Measurements from ENCODE around the gene PRKG2. TPM values are rescaled to one million over a fixed set of nuclear protein-coding genes. Genes with fewer than 3 reads are reported as not detected.

PRKG2 gene
- total and polyA plus RNA-seq, 2 of the 13 experiments (the other 11 are each of a cell fraction or from before 2014, with no cell fraction given), result 0.04 TPM

- FAIRE-seq, result no peak
- no TSS peak for BruUV-seq (replicated peaks)
- no peak for ATAC-seq
- intact Hi-C loops (cut with micrococcal nuclease; ENCODE audit: unreplicated experiment), result no loop called here
- Histone ChIP-seq H3K79me2 (ENCODE audit: insufficient read depth, low read length) (no peaks in the 10 kb centered on the region), H3K4me3 (replicated peaks in 1 of 3; ENCODE audit: insufficient read depth in 1 of 3, low read depth in 2 of 3, low read length in 3 of 3) (no peak overlapping the region), H2AFZ (ENCODE audit: low read length) (no peak overlapping the region), H3K9me3 (ENCODE audit: low read length) (no peaks in the 10 kb centered on the region), H4K20me1 (ENCODE audit: insufficient read depth, low read length) (no peaks in the 10 kb centered on the region), H3K4me2 (ENCODE audit: low read depth, low read length) (no peak overlapping the region), H3K36me3 (replicated peaks in 1 of 2; ENCODE audit: control insufficient read depth in 1 of 2, insufficient read depth in 2 of 2, low read length in 2 of 2) (no peaks in the 10 kb centered on the region), H3K9ac (ENCODE audit: insufficient read depth, low read depth, low read length) (no peak overlapping the region), H3K27ac (ENCODE audit: extremely low read length, insufficient read depth, low read length) (no peak overlapping the region), H3K4me1 (ENCODE audit: insufficient read depth, low read length) (no peaks in the 10 kb centered on the region), H3K27me3 (ENCODE audit: control insufficient read depth in 1 of 2, insufficient read depth in 2 of 2, low read length in 2 of 2) (peaks cover 0 to 11% of the 10 kb centered on the region in 2 experiments; a peak in 1 of 5 replicates)
- in situ Hi-C loops (cut with HindIII; ENCODE audit: extremely low pct_ligation_motif_present, low pct_unique_long_range_greater_than_20kb), result no loop called here
- POLR2A ChIA-PET, result no interaction called here
- TF ChIP-seq MAX (IDR thresholded peaks at IDR 0.05), result no peak
- TF ChIP-seq SKIL (CRISPR knock-in tag; IDR thresholded peaks at IDR 0.05; ENCODE audit: borderline replicate concordance), result no peak
- no peak for DNase-seq (ENCODE audit: low spot score)
- 12% methylated on average over 4 of the region's 4 CpGs for WGBS (ENCODE audit: low lambda C conversion rate)
- CTCF ChIA-PET (ENCODE audit: low intra/inter-chr PET ratio, low total read pairs), result no interaction called here
Observed at GRCh38 chr4:81215931-81216330, 909 bp upstream of the PRKG2 start.

GRCh38 chr4:81214144-81214880, 710 bp downstream of the PRKG2 start:
- ChIA-PET POLR2A (no interaction called here), CTCF (ENCODE audit: low intra/inter-chr PET ratio, low total read pairs) (no interaction called here)
- TF ChIP-seq DRAP1 (CRISPR knock-in tag; IDR thresholded peaks at IDR 0.05), result no peak
- H3K27me3 ChIP-seq (ENCODE audit: control insufficient read depth in 1 of 2, insufficient read depth in 2 of 2, low read length in 2 of 2), result peaks cover 0 to 11% of the 10 kb centered on the region in 2 experiments; a peak in 1 of 5 replicates
- FAIRE-seq (no peak), DNase-seq (ENCODE audit: low spot score) (no peak), ATAC-seq (no peak)
- in situ Hi-C loops (cut with HindIII; ENCODE audit: extremely low pct_ligation_motif_present, low pct_unique_long_range_greater_than_20kb), result no loop called here
- H3K79me2 ChIP-seq (ENCODE audit: insufficient read depth, low read length), result no peaks in the 10 kb centered on the region
- H3K27ac ChIP-seq (ENCODE audit: extremely low read length, insufficient read depth, low read length), result no peak overlapping the region
- intact Hi-C loops (cut with micrococcal nuclease; ENCODE audit: unreplicated experiment), result no loop called here
- H3K9me3 ChIP-seq (ENCODE audit: low read length), result no peaks in the 10 kb centered on the region
- no peaks in the 10 kb centered on the region for H4K20me1 ChIP-seq (ENCODE audit: insufficient read depth, low read length)
- no peaks in the 10 kb centered on the region for H3K4me1 ChIP-seq (ENCODE audit: insufficient read depth, low read length)
- H3K4me2 ChIP-seq (ENCODE audit: low read depth, low read length), result no peak overlapping the region
- H2AFZ ChIP-seq (ENCODE audit: low read length), result no peak overlapping the region
- H3K9ac ChIP-seq (ENCODE audit: insufficient read depth, low read depth, low read length), result no peak overlapping the region
- no peaks in the 10 kb centered on the region for H3K36me3 ChIP-seq (replicated peaks in 1 of 2; ENCODE audit: control insufficient read depth in 1 of 2, insufficient read depth in 2 of 2, low read length in 2 of 2)
- H3K4me3 ChIP-seq (replicated peaks in 1 of 3; ENCODE audit: insufficient read depth in 1 of 3, low read depth in 2 of 3, low read length in 3 of 3), result no peak overlapping the region
- WGBS (ENCODE audit: low lambda C conversion rate), result 29% methylated on average over 20 of the region's 34 CpGs
- BruUV-seq (replicated peaks), result no TSS peak
